Osteocyte (in vitro differentiated cells): ENCODE results near the gene PICK1. TPM values are rescaled to one million over a fixed set of nuclear protein-coding genes. Genes with fewer than 3 reads are reported as not detected.

Experiments used
- DNase-seq: peaks from one replicate; pipeline ENCODE4 v3.0.0; 2021; ENCODE audit warnings: mixed read lengths; ENCODE audit not compliant: unreplicated experiment; ENCODE audit errors: extremely low spot score
- H3K27ac Mint-ChIP-seq: one replicate; pipeline ENCODE4 v1.8.0; 2021; ENCODE audit warnings: mild to moderate bottlenecking, mixed read lengths; ENCODE audit not compliant: unreplicated experiment
- H3K27me3 Mint-ChIP-seq: one replicate; pipeline ENCODE4 v1.8.0; 2021; ENCODE audit warnings: mixed read lengths; ENCODE audit not compliant: unreplicated experiment
- H3K36me3 Mint-ChIP-seq: one replicate; pipeline ENCODE4 v1.8.0; 2021; ENCODE audit warnings: mixed read lengths; ENCODE audit not compliant: unreplicated experiment
- H3K4me1 Mint-ChIP-seq: one replicate; pipeline ENCODE4 v1.8.0; 2021; ENCODE audit warnings: mixed read lengths; ENCODE audit not compliant: unreplicated experiment
- H3K4me3 Mint-ChIP-seq: one replicate; pipeline ENCODE4 v1.8.0; 2021; ENCODE audit warnings: mild to moderate bottlenecking, moderate library complexity, mixed read lengths; ENCODE audit not compliant: unreplicated experiment
- H3K9me3 Mint-ChIP-seq: one replicate; pipeline ENCODE4 v1.8.0; 2021; ENCODE audit warnings: mixed read lengths; ENCODE audit not compliant: unreplicated experiment
- CTCF ChIP-seq: fragments of 200-600 bp; sonication (generic); IDR thresholded peaks from 2 replicates; pipeline ENCODE4 v1.5.0; 2021; ENCODE audit warnings: antibody characterized with exemption, mild to moderate bottlenecking, moderate library complexity
- long read RNA-seq: library from polyadenylated mRNA; unstranded; transcript quantifications from one replicate; pipeline ENCODE4 v2.0.0, GENCODE V29; 2021
- total RNA-seq: library from RNA; stranded (reverse); gene quantifications from 2 replicates; pipeline ENCODE4 v1.2.1, GENCODE V29; 2021

Gene PICK1
- total RNA-seq = 26.2 and 27.9 TPM in 2 replicates
- long read RNA-seq = 0 reads

DNA sequence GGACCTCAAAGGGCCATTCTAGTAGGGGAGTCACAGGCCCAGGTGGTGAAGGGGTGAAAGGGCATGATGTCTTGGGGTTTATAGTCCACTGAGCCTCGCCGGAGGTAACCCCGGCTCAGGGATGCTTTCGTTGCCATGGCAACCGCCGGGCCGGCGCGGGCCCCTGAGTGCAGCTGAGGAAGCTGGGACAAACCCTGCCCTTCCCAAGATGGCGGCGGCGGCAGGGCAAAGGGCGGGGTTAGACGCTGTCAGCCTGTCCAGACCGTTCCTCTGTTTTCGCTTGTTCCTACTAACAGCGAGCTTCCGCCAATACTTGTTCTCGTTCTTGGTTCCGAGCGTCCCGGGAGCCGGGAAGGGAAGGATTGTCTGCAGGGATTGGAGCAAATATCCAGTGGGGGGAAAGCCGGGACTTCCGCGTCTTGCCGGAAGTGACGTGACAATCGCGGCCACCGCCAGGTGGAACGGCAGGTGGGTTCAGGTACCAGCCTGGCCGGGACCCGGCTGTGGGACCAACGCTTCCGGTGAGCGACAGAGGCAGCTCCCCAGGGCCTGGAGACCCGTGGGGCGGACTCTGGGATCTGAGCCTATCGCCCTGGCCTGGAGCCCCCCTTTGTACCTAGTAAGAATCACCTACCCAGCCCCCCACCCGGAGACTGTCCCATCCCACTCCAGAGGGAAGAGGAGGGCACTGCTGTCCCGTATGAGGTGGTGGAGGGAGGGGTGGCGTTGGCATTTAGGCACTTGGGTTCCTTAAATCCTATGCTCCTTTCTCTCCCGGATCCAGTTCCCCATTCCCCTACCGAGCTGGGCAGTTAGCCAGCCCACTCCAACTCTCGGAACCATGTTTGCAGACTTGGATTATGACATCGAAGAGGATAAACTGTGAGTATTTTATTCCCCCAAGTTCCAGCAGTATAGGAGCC, at the start of gene PICK1:
Gene PICK1, plus strand, starts transcription at position 436 of the 923 bp plus-strand sequence. Its CDS starts 406 bp downstream, at position 842.
- H3K27ac Mint-ChIP-seq = peak within 1 kb of the TSS; percentile 93
- H3K9me3 Mint-ChIP-seq = no peaks in the 10 kb centered on the region
- H3K4me3 Mint-ChIP-seq = peak within 1 kb of the TSS; percentile 79
- peaks cover 2% of the 10 kb centered on the region for H3K36me3 Mint-ChIP-seq
- DNase-seq = peak; percentile 96
- TF ChIP-seq CTCF = no peak
- H3K4me1 Mint-ChIP-seq = peaks cover 17% of the 10 kb centered on the region
- H3K27me3 Mint-ChIP-seq = no peaks in the 10 kb centered on the region

DNA sequence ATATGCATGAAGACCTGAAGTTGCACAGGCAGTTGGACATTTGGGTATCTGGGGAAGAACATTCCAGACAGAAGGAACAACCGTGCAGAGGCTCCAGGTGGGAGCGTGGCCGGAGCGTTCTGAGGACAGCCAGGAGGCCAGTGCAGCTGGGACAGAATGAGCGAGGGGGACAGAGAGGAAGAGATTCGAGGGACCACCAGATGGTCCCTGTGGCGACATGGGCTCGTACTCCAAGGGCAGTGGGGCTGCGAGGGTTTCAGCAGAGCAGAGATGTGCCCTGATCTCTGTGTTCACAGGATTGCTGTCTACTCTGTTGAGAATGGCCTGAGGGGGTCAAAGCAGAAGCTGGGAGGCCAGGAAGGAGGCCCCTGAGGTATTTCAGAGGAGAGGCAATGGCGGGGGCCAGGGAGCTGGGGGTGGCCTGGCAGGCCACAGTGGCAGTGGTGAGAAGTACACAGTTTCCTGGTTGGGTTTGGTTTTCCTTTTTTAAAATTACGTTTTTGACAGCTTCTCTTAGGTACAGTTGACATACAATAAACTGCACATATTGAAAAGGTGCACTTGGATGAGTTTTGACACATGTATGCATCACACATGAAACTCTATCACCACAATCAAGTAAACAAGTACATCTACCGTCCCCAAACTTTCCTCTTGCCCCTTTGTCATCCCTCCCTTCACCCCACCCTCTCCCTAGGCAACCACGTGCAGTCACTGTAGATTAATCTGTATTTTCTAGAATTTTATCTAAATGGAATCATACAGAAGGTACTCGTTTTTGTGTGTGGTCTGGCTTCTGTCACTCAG, 48.0 kb upstream of the PICK1 start:
- Mint-ChIP-seq H3K27ac (no peak overlapping the region), H3K4me3 (no peak overlapping the region), H3K36me3 (no peaks in the 10 kb centered on the region), H3K9me3 (no peaks in the 10 kb centered on the region), H3K27me3 (no peaks in the 10 kb centered on the region), H3K4me1 (no peaks in the 10 kb centered on the region)
- DNase-seq = no peak
- TF ChIP-seq CTCF = no peak

- Mint-ChIP-seq H3K36me3 (no peaks in the 10 kb centered on the region), H3K4me1 (peaks cover 3% of the 10 kb centered on the region), H3K27me3 (no peaks in the 10 kb centered on the region), H3K27ac (no peak overlapping the region), H3K9me3 (no peaks in the 10 kb centered on the region), H3K4me3 (no peak overlapping the region)
- TF ChIP-seq CTCF = no peak
- no peak for DNase-seq
These were observed 44.6 kb upstream of the PICK1 start for GRCh38 chr22:38012604-38013072.

DNA sequence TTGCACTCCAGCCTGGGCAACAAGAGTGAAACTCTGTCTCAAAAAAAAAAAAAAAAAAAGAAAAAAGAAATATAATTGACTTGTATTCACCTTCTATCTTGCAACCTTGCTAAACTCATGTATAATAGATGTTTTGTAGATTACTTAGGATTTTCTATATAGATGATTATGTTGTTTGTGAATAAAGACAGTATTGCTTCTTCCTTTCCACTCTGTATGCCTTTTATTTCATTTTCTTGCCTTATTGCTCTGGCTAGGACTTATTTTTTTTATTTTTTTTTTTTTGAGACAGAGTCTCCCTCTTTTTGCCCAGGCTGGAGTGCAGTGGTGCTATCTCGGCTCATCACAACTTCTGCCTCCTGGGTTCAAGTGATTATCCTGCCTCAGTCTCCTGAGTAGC, 43.1 kb upstream of the PICK1 start:
- no peak overlapping the region for H3K4me3 Mint-ChIP-seq
- H3K27me3 Mint-ChIP-seq = no peaks in the 10 kb centered on the region
- peaks cover 3% of the 10 kb centered on the region for H3K4me1 Mint-ChIP-seq
- H3K9me3 Mint-ChIP-seq = no peaks in the 10 kb centered on the region
- TF ChIP-seq CTCF = no peak
- no peak for DNase-seq
- no peaks in the 10 kb centered on the region for H3K36me3 Mint-ChIP-seq
- H3K27ac Mint-ChIP-seq = no peak overlapping the region
